Activated T-helper 2 cell treated with anti-CD3 and anti-CD28 coated beads, Interferon-gamma antibody, Interleukin-2, Interleukin-4, amounts not matched to agents 10 μg/mL and 5 μg/mL and 100 μg/mL, durations not matched to agents 14 hours and 24 hours and 36 hours (primary cell): ENCODE data around the gene CNRIP1. TPM values are rescaled to one million over a fixed set of nuclear protein-coding genes. Genes with fewer than 3 reads are reported as not detected.
"Not testable (repeated sequence)": the region's sequence is repeated elsewhere in the genome, so short reads cannot be mapped to it uniquely, and the experiment has no call there.

Experiments used
- DNase-seq: peaks from one replicate; pipeline ENCODE4 v3.0.0; 2021; ENCODE audit warnings: low spot score
- H3K27ac Mint-ChIP-seq: one replicate; pipeline ENCODE4 v1.8.0; 2021; ENCODE audit warnings: mixed read lengths
- H3K27me3 Mint-ChIP-seq: one replicate; pipeline ENCODE4 v1.8.0; 2021; ENCODE audit warnings: low read depth, mixed read lengths
- H3K36me3 Mint-ChIP-seq: one replicate; pipeline ENCODE4 v1.8.0; 2021; ENCODE audit warnings: low read depth, mixed read lengths
- H3K4me1 Mint-ChIP-seq: one replicate; pipeline ENCODE4 v1.8.0; 2021; ENCODE audit warnings: low read depth, mixed read lengths
- H3K4me3 Mint-ChIP-seq: one replicate; pipeline ENCODE4 v1.8.0; 2021; ENCODE audit warnings: low read depth, mild to moderate bottlenecking, moderate library complexity, mixed read lengths
- H3K9me3 Mint-ChIP-seq: one replicate; pipeline ENCODE4 v1.8.0; 2021; ENCODE audit warnings: mixed read lengths
- intact Hi-C: fragments of 100-400 bp; cut with micrococcal nuclease; formaldehyde crosslinking; loops from one replicate; pipeline ENCODE4 v1.15.1; 2023
- total RNA-seq: library from RNA; stranded (reverse); gene quantifications from 2 replicates; pipeline ENCODE4 v1.2.3, GENCODE V29; 2022

CNRIP1 gene
- total RNA-seq, 1 donor from 2014 or later: not detected

DNA sequence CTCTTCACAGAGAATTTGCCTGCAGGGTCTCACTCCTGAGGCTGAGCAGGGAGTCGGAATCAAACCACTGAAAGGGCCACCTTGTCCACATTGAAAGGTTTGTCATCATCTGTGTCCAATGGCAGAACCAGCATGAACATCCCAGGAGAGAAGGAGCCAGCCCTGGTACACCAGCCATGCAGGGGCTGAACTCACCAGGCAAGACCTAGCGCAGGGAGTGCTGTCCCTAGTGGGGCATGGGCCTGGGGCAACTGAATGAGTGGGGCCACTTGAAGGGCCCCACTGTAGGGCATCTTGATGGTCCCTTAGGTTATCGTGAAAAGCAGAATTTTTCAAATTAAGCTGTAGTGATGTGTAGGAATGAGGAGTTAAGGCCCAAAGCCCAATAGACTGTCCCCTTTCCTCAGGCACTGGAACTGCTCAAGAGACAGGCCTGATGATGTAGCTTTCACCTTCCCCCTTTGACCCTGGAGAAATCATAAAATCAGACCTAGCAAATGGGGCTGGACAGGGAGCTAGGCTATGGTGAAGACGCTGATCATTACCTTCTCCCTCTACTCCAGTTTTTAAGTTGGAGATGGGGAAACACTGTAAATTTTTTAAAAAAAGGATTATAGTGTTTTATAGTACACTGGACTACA lies 37.0 kb upstream of the CNRIP1 start:
- H3K27me3 Mint-ChIP-seq: peaks cover 12% of the 10 kb centered on the region
- no peak for DNase-seq

DNA sequence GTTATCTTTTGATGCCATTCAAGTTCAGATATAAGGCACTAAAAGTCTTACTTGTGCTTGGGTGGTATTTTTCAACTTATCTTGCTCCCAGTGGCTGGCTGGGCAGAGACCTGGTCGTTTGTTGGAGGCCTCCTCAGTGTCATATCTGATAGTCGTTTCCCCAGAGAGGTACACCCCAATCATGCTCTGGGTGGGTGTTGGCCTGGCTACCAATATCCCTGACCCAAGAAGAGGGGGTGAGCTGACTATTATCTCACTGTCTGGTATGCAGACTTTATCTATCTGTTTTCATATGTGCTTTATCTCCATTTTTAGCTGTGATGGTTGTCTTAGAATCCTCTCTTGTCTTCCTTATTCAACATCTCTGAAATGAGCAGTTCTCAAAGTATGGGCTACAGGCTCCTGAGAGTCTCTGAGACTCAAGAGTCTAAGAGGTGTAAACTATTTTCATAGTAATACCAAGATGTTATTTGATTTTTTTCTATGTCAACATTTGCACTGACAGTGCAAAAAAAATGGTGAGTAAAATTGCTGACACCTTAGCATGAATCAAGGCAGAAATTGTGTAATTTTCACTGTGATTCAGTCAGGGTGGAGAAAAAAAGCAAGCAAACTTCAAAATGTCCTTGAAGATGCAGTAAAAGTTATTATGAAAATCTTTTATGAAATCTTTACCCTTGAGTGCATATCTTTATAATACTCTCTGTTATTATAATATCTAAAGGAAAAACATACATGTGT lies 33.1 kb upstream of the CNRIP1 start:
- intact Hi-C loops: no loop called here
- H3K36me3 Mint-ChIP-seq: no peaks in the 10 kb centered on the region
- H3K27ac Mint-ChIP-seq: no peak overlapping the region
- no peak overlapping the region for H3K4me3 Mint-ChIP-seq
- peaks cover 27% of the 10 kb centered on the region for H3K27me3 Mint-ChIP-seq
- no peaks in the 10 kb centered on the region for H3K9me3 Mint-ChIP-seq
- H3K4me1 Mint-ChIP-seq: no peaks in the 10 kb centered on the region
- DNase-seq: no peak

More for the DNA sequence above, 37.0 kb upstream of the CNRIP1 start:
- H3K9me3 Mint-ChIP-seq: no peaks in the 10 kb centered on the region
- intact Hi-C loops: no loop called here
- no peaks in the 10 kb centered on the region for H3K4me1 Mint-ChIP-seq
- no peak overlapping the region for H3K4me3 Mint-ChIP-seq
- H3K27ac Mint-ChIP-seq: no peak overlapping the region
- no peaks in the 10 kb centered on the region for H3K36me3 Mint-ChIP-seq

DNA sequence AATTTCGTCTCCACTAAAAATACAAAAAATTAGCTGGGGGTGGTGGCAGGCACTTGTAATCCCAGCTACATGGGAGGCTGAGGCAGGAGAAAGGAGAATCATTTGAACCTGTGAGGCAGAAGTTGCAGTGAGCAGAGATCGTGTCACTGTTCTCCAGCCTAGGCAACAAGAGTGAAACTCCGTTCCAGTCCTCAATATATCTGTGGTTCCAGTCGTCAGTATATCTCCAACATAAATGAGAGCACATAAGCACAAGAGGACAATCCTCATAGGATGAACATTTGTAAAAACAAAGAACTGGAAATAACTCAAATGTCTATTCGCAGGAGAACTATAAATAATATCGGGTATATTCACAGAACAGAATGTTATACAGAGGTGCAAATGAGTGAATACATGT lies 32.2 kb upstream of the CNRIP1 start:
- Mint-ChIP-seq H3K27ac (no peak overlapping the region), H3K9me3 (no peaks in the 10 kb centered on the region), H3K36me3 (no peaks in the 10 kb centered on the region), H3K4me3 (no peak overlapping the region), H3K4me1 (no peaks in the 10 kb centered on the region), H3K27me3 (peaks cover 35% of the 10 kb centered on the region)
- DNase-seq: no peak
- intact Hi-C loops: no loop called here

DNA sequence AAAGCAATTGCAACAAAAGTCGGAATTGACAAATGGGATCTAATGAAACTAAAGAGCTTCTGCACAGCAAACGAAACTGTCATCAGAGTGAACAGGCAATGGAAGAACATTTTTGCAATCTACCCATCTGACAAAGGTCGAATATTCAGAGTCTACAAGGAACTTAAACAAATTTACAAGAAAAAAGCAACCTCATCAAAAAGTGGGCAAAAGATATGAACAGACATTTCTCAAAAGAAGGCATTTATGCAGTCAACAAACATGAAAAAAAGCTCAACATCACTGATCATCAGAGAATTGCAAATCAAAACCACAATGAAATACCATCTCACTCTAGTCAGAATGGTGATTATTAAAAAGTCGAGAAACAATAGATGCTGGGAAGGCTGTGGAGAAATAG lies 29.3 kb upstream of the CNRIP1 start:
- H3K27ac Mint-ChIP-seq, intact Hi-C loops, H3K36me3 Mint-ChIP-seq, DNase-seq, H3K4me3 Mint-ChIP-seq, H3K4me1 Mint-ChIP-seq, H3K9me3 Mint-ChIP-seq: not testable (repeated sequence)
- peaks cover 44% of the 10 kb centered on the region for H3K27me3 Mint-ChIP-seq

DNA sequence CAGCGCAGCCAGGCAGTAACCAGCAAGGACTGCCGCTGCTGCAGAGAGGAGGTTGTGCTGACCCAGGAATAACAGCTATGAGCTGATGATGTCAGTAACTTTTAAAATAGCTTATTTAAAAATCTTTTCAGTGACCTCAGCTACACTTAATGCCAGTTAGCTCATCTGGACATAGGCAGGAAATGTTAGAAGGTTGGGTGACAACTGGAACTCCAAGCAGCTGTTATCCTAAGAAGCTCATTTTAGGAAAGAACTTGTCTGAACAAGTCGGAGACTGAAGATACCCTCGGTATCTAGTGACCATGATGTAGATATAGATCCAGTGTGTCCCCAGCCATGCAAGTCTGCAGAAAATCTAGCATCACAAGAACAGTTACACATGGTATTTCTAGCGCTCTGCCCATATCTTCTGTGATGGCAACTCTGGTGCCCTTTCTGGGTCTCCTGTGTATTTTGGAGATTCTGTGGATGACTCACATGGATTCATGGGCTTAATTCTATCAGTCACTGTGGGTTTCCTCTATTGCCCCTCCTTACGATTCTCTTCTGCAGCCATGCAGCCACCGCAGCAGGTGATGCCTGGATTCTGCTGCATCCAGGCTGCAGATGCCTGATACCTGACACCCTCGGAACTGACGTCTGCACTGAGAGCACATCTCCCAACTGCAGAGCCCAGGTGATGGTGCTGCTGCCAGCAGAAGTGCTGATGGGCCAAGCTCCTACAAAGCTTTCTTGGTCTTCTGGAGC lies 25.6 kb upstream of the CNRIP1 start:
- Mint-ChIP-seq H3K9me3 (no peaks in the 10 kb centered on the region), H3K27ac (no peak overlapping the region), H3K27me3 (peaks cover 60% of the 10 kb centered on the region), H3K36me3 (no peaks in the 10 kb centered on the region), H3K4me1 (no peaks in the 10 kb centered on the region), H3K4me3 (no peak overlapping the region)
- intact Hi-C loops: no loop called here
- no peak for DNase-seq

DNA sequence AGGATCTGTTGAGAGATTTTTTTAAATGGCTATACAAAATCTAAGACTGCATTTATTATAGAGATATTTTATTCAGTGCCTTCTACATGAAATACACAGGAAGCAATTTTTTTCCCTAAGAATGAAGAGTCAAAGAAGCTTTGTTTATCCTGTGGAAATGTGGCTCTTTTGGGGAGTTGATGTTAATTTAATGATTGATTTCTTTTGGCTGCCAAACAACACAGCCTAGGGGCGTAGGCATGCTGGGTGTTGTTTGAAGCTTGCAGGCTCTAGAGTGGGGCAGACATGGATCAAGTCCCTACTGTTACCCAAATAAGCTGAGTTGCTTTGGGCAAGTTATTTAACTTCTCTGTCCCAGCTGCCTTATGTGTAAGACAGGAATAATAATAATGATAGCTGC lies 24.3 kb upstream of the CNRIP1 start:
- Mint-ChIP-seq H3K27me3 (peaks cover 61% of the 10 kb centered on the region), H3K9me3 (no peaks in the 10 kb centered on the region), H3K36me3 (no peaks in the 10 kb centered on the region), H3K4me1 (no peaks in the 10 kb centered on the region), H3K4me3 (no peak overlapping the region), H3K27ac (no peak overlapping the region)
- intact Hi-C loops: no loop called here
- no peak for DNase-seq

DNA sequence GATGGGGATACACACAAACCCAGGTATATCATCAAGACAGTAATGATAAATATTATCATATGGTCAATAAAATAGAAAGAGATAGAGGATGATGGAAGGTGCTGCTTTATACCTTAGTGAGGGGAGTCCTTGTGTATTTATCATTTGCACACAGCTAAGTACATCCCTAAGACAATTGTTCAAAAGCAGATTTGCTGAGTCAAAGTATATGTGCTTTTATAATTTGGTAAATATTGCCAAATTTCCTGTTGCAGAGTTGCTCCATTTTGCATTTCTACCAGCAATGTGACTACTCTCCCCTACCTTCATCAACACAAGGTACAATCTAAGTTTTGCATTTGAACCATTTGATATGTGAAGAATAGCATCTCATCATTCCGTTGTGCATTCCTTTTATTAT lies 22.7 kb upstream of the CNRIP1 start:
- Mint-ChIP-seq H3K9me3 (no peaks in the 10 kb centered on the region), H3K27ac (no peak overlapping the region), H3K27me3 (peaks cover 56% of the 10 kb centered on the region), H3K4me1 (no peaks in the 10 kb centered on the region), H3K36me3 (no peaks in the 10 kb centered on the region), H3K4me3 (no peak overlapping the region)
- intact Hi-C loops: no loop called here
- no peak for DNase-seq

DNA sequence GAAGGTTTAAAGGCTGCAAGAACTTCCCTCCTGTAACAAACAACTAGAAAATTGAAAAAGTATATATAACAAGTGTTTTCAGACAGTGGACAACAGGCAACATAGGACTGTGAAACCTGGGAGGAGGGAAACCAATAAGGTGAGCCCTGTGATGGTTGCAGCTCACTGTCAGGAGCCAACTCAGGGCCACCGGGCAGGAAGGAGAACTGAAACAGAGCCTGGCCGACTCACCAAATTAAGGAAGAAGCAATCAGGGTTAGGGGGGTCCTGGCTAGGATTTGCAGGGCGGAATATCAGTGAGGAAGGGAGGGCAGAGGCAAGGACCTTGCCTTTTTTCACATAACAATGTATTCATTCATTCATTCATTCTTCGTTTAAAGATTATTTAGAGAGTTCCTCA lies 21.8 kb upstream of the CNRIP1 start:
- no peak for DNase-seq
- H3K27ac Mint-ChIP-seq: no peak overlapping the region
- H3K9me3 Mint-ChIP-seq: no peaks in the 10 kb centered on the region
- no peak overlapping the region for H3K4me3 Mint-ChIP-seq
- no peaks in the 10 kb centered on the region for H3K4me1 Mint-ChIP-seq
- no peaks in the 10 kb centered on the region for H3K36me3 Mint-ChIP-seq
- H3K27me3 Mint-ChIP-seq: peaks cover 52% of the 10 kb centered on the region
- intact Hi-C loops: no loop called here

DNA sequence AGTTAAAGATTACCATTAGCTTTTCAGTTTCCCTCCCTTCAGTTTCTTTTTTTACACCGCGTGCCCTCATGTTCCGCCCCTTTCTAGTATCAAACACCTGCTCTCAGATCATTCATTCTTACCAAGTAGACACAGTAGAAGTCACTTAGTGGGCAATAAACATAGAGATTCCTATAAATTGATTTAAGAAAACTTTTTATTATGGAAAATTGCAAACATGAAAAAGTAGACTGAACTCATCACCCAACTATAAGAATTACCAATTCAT lies 21.2 kb upstream of the CNRIP1 start:
- no peaks in the 10 kb centered on the region for H3K36me3 Mint-ChIP-seq
- intact Hi-C loops: no loop called here
- H3K4me1 Mint-ChIP-seq: no peaks in the 10 kb centered on the region
- no peak overlapping the region for H3K27ac Mint-ChIP-seq
- H3K27me3 Mint-ChIP-seq: peaks cover 46% of the 10 kb centered on the region
- DNase-seq: no peak
- no peak overlapping the region for H3K4me3 Mint-ChIP-seq
- H3K9me3 Mint-ChIP-seq: no peaks in the 10 kb centered on the region

DNA sequence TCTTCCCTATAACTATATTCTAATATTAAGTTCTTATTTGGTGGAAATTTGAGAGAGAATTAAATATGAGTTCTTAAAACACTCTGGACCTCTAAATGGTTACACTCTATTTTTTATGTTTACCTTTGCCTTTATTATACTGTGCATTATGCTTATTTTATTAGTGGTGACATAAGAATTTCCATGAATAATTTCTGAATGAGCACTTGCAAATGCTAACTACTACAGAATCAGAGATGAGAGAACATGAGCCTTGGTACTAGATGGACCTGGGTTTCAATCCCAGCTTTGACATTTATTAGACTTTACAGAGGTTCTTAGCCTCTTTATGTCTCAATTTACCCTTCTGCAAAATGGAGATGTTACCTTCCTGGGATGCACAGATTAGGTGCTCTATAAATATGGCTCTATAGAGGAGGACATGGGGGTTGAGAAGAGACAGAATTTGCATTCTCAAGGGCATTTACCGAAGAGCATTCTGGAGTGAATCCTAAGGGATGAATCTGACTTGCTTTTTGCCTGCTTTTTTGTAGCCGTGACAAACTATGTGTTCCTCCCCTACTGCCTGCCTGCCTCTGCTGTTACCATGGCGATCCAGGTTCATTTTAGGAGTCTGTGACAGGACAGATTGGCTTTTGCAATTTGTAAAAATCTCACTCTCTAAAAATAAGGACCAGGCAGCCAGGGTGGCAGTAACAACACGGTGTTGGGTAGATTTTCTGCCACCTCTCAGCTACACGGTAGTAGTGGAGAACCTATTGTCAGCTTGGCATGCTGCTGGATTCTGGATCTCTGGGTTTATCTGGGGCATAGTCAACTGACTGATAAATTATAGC lies 20.7 kb upstream of the CNRIP1 start:
- intact Hi-C loops: no loop called here

DNA sequence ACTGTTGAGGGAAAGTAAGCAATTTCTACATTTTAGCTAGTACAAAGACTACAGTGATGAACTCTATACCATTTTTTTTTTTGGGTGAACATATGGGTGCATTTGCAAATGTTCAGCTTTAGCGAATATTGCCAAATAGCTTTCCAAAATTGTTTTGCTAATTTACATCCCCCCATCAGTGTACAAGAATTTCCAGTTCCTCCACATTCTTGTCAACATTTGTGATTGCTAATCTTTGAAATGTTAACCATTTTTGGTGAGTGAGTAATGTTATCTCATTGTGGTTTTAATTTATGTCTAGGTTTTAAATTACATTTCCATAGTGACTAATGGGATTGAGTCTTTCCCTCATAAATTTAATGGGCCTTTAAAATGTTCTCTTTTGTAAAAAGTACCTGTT lies 16.4 kb upstream of the CNRIP1 start:
- H3K36me3 Mint-ChIP-seq: no peaks in the 10 kb centered on the region
- intact Hi-C loops: no loop called here

More for the DNA sequence above, 20.7 kb upstream of the CNRIP1 start:
- Mint-ChIP-seq H3K9me3 (no peaks in the 10 kb centered on the region), H3K36me3 (no peaks in the 10 kb centered on the region), H3K4me3 (no peak overlapping the region), H3K27me3 (peaks cover 49% of the 10 kb centered on the region), H3K4me1 (no peaks in the 10 kb centered on the region), H3K27ac (no peak overlapping the region)
- DNase-seq: no peak

DNA sequence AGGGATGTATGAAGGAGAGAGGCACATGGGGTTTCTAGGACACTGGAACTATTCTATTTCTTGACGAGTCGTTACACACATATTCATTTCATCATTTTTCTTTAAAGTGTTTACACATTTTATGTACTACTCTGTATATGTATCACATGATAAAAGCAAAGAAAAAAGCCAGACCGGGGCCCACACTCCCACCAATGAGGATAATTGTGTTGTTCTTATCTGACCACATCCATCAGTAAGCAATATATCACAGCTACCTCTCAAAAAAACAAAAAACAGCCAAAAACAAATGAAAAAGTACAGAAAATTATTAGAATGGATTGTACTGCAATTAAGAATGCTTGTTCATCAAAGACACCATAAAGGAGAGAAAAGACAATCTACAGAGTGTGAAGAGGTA lies 14.2 kb upstream of the CNRIP1 start:
- H3K27me3 Mint-ChIP-seq: peaks cover 28% of the 10 kb centered on the region
- DNase-seq: no peak
- no peak overlapping the region for H3K27ac Mint-ChIP-seq
- H3K4me3 Mint-ChIP-seq: no peak overlapping the region
- intact Hi-C loops: no loop called here
- H3K9me3 Mint-ChIP-seq: no peaks in the 10 kb centered on the region
- H3K36me3 Mint-ChIP-seq: no peaks in the 10 kb centered on the region
- no peaks in the 10 kb centered on the region for H3K4me1 Mint-ChIP-seq

More for the DNA sequence above, 16.4 kb upstream of the CNRIP1 start:
- Mint-ChIP-seq H3K27me3 (peaks cover 41% of the 10 kb centered on the region), H3K9me3 (no peaks in the 10 kb centered on the region), H3K4me3 (no peak overlapping the region), H3K4me1 (no peaks in the 10 kb centered on the region), H3K27ac (no peak overlapping the region)
- DNase-seq: no peak
